Left ventricle myocardium inferior (tissue), 1 donor: Measurements from ENCODE around the gene CMKLR1. TPM values are rescaled to one million over a fixed set of nuclear protein-coding genes. Genes with fewer than 3 reads are reported as not detected.

Source experiments
- DNase-seq: peaks from one replicate; pipeline ENCODE4 v3.0.0-alpha.2; 2020
- H3K27ac ChIP-seq: fragments of 200-600 bp; replicated peaks from 2 replicates; pipeline ENCODE4 v1.8.0; 2021
- H3K27me3 ChIP-seq: fragments of 200-600 bp; 2 replicates; pipeline ENCODE4 v1.8.0; 2021; ENCODE audit warnings: low read depth
- H3K36me3 ChIP-seq: fragments of 200-600 bp; 2 replicates; pipeline ENCODE4 v1.8.0; 2021
- H3K4me1 ChIP-seq: fragments of 200-600 bp; 2 replicates; pipeline ENCODE4 v1.8.0; 2021
- H3K4me3 ChIP-seq: fragments of 200-600 bp; 2 replicates; pipeline ENCODE4 v1.8.0; 2021; ENCODE audit warnings: mild to moderate bottlenecking, moderate library complexity
- H3K9me3 ChIP-seq: fragments of 200-600 bp; replicated peaks from 2 replicates; pipeline ENCODE4 v1.8.0; 2021
- CTCF ChIP-seq: fragments of 200-600 bp; IDR thresholded peaks from 2 replicates; pipeline ENCODE4 v1.8.0; 2021; ENCODE audit warnings: antibody characterized with exemption, mild to moderate bottlenecking, borderline replicate concordance
- intact Hi-C: fragments of 100-400 bp; cut with micrococcal nuclease; formaldehyde crosslinking; loops from one replicate; pipeline ENCODE4 v1.11.0; 2022
- total RNA-seq: library from RNA; stranded (reverse); fragmentation: NEBNext Ultra II Directional; extraction: Animal tissue kit (Norgen Biotek cat#: 25700); gene quantifications from one replicate; pipeline ENCODE4 v1.2.1, GENCODE V29; 2021
- donor health status: DM: no; HTN: yes; CAD: no; lungs with severe emphysema.

CMKLR1 gene
- total RNA-seq, 1 donor from 2014 or later: 5.7 TPM

GRCh38 chr12:108374596-108375320 is 35.6 kb upstream of the CMKLR1 start:
- Histone ChIP-seq H3K4me3 (no peak overlapping the region), H3K36me3 (no peaks in the 10 kb centered on the region), H3K27me3 (no peaks in the 10 kb centered on the region), H3K27ac (no peak overlapping the region), H3K9me3 (peaks cover 56% of the 10 kb centered on the region), H3K4me1 (no peaks in the 10 kb centered on the region)
- no peak for TF ChIP-seq CTCF
- DNase-seq: no peak
- intact Hi-C loops: no loop called here

GRCh38 chr12:108373111-108373510 is 34.0 kb upstream of the CMKLR1 start:
- H3K27ac ChIP-seq: no peak overlapping the region
- H3K9me3 ChIP-seq: peaks cover 53% of the 10 kb centered on the region
- no peak overlapping the region for H3K4me3 ChIP-seq
- H3K36me3 ChIP-seq: no peaks in the 10 kb centered on the region
- intact Hi-C loops: no loop called here
- H3K4me1 ChIP-seq: no peaks in the 10 kb centered on the region
- DNase-seq: no peak
- H3K27me3 ChIP-seq: no peaks in the 10 kb centered on the region
- no peak for TF ChIP-seq CTCF

- Histone ChIP-seq H3K36me3 (no peaks in the 10 kb centered on the region), H3K4me3 (no peak overlapping the region), H3K27ac (no peak overlapping the region), H3K27me3 (no peaks in the 10 kb centered on the region), H3K9me3 (peaks cover 40% of the 10 kb centered on the region), H3K4me1 (no peaks in the 10 kb centered on the region)
- no peak for DNase-seq
- intact Hi-C loops: no loop called here
- TF ChIP-seq CTCF: no peak
These were observed 32.8 kb upstream of the CMKLR1 start for GRCh38 chr12:108371801-108372344.

GRCh38 chr12:108370415-108370814 is 31.3 kb upstream of the CMKLR1 start:
- Histone ChIP-seq H3K27ac (no peak overlapping the region), H3K4me3 (no peak overlapping the region), H3K9me3 (peaks cover 26% of the 10 kb centered on the region), H3K4me1 (no peaks in the 10 kb centered on the region), H3K36me3 (no peaks in the 10 kb centered on the region), H3K27me3 (no peaks in the 10 kb centered on the region)
- DNase-seq: no peak
- intact Hi-C loops: no loop called here
- no peak for TF ChIP-seq CTCF

GRCh38 chr12:108369736-108370396 is 30.8 kb upstream of the CMKLR1 start:
- H3K4me3 ChIP-seq: no peak overlapping the region
- no peaks in the 10 kb centered on the region for H3K27me3 ChIP-seq
- peaks cover 20% of the 10 kb centered on the region for H3K9me3 ChIP-seq
- no peak for TF ChIP-seq CTCF
- no peaks in the 10 kb centered on the region for H3K36me3 ChIP-seq
- no peak for DNase-seq
- intact Hi-C loops: no loop called here
- no peaks in the 10 kb centered on the region for H3K4me1 ChIP-seq
- H3K27ac ChIP-seq: no peak overlapping the region
